Measurements from ENCODE around the gene SLAMF8.

SLAMF8 gene

DNA sequence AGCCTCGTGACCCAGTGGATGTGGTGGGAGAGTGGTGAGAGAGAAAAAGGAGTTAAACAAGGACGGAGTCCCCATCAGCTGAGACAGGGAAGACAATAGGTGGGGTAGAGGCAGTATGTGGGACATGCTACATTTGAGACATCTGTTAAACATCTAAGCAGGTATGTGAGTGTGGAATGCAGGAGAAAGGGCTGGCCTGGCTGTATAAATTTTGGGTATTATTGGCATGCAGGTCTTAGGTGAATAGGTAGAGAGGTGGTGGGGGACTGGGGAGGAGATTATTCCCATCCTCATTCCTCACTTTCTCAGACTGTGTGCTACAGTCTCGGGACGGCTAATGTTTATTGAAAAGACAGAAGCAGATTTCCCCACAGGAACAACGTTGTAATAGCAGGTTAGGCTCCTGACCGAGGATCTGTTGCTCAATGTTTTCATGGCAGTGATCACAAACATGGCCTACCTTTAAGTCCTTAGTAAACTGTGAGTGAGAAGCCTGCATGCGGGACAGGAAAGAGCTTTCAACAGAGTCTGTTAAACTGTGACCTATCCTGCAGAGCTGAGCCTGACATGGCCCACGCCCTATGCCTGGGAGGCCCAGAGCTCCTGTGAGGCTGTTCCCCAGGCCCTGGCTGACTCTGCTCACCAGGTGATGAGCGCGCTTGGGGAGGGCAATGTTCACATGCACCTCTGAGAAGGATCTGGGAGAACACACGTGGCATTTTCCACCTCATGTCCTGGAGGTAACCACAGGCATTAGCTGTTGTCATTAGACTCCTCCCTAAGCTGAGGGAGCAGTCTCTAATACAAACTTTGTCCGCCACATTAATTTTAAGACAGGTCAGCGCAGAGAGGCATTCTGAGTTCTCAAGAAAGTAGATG is 19.3 kb downstream of the SLAMF8 start:
- FAIRE-seq: no peak
- no peak for DNase-seq (ENCODE audit: low spot score)

- DNase-seq (ENCODE audit: low spot score) (no peak), FAIRE-seq (no peak)
Measured at GRCh38 chr1:159847231-159847630, 20.6 kb downstream of the SLAMF8 start.

- DNase-seq (ENCODE audit: low spot score) (no peak), FAIRE-seq (no peak)
Measured at GRCh38 chr1:159848326-159848725, 21.7 kb downstream of the SLAMF8 start.

- FAIRE-seq (peak; percentile 66), DNase-seq (ENCODE audit: low spot score) (peak; percentile 22)
Measured at GRCh38 chr1:159849626-159850366, 23.1 kb downstream of the SLAMF8 start.

GRCh38 chr1:159851407-159851806 is 24.7 kb downstream of the SLAMF8 start:
- DNase-seq (ENCODE audit: low spot score) (no peak), FAIRE-seq (peak; percentile 56)

- DNase-seq (ENCODE audit: low spot score) (no peak), FAIRE-seq (no peak)
Measured at GRCh38 chr1:159853417-159854115, 26.9 kb downstream of the SLAMF8 start.

- FAIRE-seq: no peak
- DNase-seq (ENCODE audit: low spot score): peak; percentile 74
Measured at GRCh38 chr1:159854116-159854692, 27.5 kb downstream of the SLAMF8 start.

GRCh38 chr1:159854693-159855192 is 28.1 kb downstream of the SLAMF8 start:
- FAIRE-seq: peak; percentile 63

GRCh38 chr1:159855709-159856108 is 29.0 kb downstream of the SLAMF8 start:
- no peak for FAIRE-seq
- DNase-seq (ENCODE audit: low spot score): no peak

More at GRCh38 chr1:159854693-159855192, 28.1 kb downstream of the SLAMF8 start:
- peak; percentile 89 for DNase-seq (ENCODE audit: low spot score)

DNA sequence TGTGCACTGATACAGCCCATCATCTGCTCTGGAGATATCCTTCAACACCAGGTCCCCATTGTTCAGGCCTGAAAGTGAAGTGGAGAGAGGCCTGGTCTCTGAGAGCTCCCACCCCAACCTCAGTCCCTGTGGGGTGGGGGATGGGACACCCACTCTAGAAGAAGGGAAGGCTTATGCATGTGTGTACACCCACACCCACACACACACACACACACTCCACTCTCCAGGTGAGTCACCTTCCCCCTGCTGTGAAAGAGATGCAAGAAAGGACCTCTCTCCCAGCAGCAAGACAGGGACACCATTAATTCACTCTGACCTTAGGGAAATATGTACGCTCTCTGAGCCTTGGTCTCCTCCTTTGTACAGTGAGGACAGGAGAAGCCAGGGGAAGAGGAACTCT is 29.9 kb downstream of the SLAMF8 start:
- DNase-seq (ENCODE audit: low spot score) (no peak), FAIRE-seq (no peak)

DNA sequence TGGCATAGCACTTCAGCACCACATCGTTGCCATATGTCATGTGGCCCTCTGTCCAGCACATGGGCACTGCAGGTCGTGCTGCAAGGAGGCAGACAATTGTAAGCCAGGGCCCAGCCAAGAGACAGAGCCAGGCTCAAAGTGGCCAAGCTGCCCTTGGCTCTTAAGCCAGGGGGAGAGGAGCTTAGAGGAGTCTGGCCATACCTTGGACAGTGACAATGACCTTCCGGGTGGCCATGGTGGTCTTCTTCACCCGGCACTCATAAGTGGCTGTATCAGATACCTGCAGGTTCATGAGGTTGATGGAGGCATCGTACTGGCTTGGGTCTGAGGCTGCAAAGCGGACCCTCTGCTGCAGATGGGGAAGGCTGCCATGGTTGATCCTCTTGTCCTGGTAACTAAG is 31.2 kb downstream of the SLAMF8 start:
- FAIRE-seq: no peak

DNA sequence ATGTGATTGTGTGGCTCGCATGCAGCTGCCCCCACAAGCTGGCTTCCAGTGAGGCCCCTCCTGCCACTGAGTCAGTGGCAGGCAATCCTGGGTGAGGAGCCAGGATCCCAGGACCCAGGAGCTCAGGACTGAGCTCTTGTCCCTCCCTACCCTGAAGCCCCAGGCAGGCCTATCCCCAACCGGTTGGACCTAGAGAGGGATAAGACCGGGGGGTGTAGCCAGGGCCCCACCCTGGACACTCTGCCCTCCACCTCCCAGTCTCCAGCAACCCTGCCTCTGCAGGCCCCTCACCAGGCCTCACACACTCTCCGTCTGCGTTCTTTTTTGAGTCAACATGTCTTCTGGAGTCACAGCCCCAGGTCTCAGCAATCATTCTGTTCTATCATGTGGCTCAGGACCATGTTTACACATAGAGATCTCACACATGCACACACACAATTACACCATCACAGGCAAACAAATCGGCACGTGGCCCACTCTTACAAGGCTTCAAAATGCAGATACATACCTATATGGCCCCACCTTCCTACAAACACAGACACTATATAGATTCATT is 33.2 kb downstream of the SLAMF8 start:
- DNase-seq (ENCODE audit: low spot score) (no peak), FAIRE-seq (no peak)

More for the DNA sequence above, 31.2 kb downstream of the SLAMF8 start:
- DNase-seq (ENCODE audit: low spot score): no peak

DNA sequence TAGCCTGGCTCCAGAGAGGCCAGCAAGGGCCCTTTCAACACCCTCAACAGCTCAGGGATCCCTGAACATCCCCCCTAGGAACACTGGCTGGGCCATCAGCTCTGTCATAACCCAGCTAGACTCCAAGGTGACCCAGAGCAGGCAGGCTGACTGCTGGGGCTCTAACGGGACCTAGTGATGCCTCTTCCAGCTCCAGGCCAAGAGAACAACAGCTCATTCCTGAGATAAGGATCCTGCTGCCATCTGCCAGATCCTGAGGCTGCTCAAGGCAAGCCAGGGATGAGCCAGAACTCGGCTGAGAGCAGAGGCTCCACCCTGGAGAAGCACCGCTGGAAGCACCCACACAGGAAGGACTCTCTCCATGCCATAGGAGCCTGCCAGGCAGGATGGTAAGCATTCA is 33.8 kb downstream of the SLAMF8 start:
- FAIRE-seq: no peak
- no peak for DNase-seq (ENCODE audit: low spot score)

- DNase-seq (ENCODE audit: low spot score): no peak
- FAIRE-seq: no peak
Measured at GRCh38 chr1:159861218-159861617, 34.5 kb downstream of the SLAMF8 start.

DNA sequence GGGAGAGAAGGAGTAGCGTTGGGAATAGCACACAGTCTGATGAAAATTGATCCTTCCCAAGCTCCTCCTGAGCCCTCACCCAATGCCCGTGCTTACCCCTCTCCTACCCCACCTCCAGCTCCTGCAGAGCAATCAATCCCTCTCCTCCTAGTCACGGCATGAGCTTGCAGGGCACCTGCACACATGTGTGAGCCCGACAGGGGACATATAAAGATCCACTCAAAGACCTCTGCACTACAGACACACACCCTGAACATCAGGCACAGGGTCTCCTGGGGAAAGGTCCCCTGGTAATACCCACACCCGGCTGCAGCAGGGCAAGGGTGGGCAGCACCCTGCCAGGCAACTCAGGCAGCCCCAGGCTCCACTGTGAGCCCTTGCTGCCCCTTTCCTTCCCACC is 35.4 kb downstream of the SLAMF8 start:
- DNase-seq (ENCODE audit: low spot score): no peak
- FAIRE-seq: no peak

DNA sequence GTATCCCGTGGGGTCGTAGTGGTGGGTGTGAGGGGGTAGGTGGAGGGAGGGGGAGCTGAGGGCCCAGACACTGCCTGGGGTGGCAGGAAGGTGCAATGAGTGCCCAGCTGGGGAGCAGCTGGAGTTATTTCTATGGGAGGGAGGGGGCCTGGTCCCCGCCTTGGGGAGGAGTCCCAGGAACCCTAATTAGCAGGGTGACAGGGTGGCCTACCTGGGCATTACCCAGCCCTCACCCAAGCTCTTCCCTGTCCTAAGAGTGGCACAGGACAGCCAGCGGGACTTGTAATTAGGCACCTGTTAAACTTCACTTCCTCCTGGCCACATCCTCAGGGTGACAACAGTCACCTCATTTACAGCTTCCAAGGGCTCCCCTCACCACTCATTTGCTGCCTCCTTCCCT is 35.9 kb downstream of the SLAMF8 start, which contains the start of gene VSIG8:
Gene VSIG8 (minus strand): TSS at position 101 of the 400 bp plus-strand sequence. CDS start 136 bp downstream, outside the sequence.
- no peak for FAIRE-seq
- no peak for DNase-seq (ENCODE audit: low spot score)

GRCh38 chr1:159864262-159864661 is 37.6 kb downstream of the SLAMF8 start:
- FAIRE-seq (no peak), DNase-seq (ENCODE audit: low spot score) (no peak)

GRCh38 chr1:159866066-159866465 is 39.4 kb downstream of the SLAMF8 start:
- FAIRE-seq (no peak), DNase-seq (ENCODE audit: low spot score) (no peak)

DNA sequence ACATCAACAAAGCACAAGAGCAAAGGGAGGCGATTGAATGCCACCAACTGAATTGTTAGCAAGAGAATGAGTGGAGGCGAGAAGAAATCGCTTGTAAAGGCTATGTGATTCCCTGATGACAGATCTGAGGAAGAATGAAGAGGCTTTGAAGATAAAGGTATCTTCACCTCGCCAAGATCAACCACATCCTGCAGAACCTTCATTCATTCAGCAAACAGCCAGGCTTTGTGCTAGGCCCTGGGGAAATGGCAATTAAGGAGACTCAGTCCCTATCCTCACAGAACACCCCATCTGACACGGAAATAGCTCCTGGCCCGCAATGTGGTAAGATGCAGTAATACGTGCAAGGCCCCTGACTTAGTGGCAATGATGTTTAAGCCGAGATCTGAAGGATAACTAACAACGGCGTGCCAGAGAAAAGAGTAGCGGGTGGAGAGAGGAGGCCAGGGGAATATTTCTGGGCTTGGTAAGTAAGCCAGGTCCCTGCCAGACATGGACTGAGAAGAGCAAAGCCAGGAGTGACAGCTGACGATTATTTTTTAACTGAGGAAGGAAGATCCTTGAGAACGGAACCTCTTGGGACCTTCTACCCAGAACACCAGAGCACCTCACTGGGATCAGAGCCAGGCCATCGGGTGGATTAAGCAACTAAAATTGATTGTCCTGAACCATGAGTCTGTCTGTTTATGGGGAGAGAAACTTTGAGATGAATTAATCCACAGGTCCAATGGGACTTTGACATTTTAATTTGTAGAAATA is 40.4 kb downstream of the SLAMF8 start:
- no peak for FAIRE-seq
- no peak for DNase-seq (ENCODE audit: low spot score)

GRCh38 chr1:159867664-159868026 is 41.0 kb downstream of the SLAMF8 start:
- FAIRE-seq (no peak), DNase-seq (ENCODE audit: low spot score) (no peak)
